ENCODE results near the gene ISCA2.
"Not testable (repeated sequence)": the region's sequence is repeated elsewhere in the genome, so short reads cannot be mapped to it uniquely, and the experiment has no call there.

The ISCA2 gene

GRCh38 chr14:74531467-74531866 is 37.9 kb downstream of the ISCA2 start:
- no peak for DNase-seq

DNA sequence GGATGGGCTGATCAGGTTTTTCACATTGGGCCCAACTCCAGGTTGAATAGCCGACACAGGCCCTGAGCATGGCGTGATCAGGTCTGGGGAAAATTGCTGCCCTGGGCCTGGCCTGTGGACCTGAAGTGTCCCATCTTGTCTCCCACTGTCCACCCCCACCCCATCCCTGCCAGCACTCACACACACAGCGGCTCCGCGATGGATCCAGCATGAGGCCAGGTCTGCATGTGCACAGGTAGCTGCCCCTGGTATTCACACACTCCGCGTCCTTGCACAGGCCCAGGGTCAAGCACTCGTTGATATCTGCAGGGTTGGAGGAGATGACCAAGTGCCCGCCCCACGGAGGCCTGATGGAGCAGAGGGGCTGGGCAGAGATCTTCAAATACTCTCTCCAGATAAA is 38.7 kb downstream of the ISCA2 start:
- no peak for DNase-seq

DNA sequence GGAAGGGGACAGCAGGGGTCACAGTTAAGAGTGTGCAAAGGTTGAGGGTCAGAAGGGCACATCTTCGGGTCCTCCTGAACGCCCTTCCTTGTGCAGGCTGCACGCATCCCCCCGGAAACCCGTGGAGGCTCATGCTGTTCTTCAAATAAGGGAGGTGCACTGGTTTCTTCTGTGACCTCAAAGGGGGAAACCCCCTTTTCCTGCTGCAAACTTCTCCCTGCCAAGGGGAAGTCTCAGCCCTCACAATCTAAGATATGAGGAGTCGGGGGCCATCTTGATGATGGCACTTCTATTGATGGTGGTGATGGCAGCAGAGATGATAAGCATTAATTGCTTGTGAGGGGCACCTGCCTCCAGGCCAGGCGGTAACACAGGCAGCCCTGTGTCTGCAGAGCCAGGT is 40.0 kb downstream of the ISCA2 start:
- DNase-seq, result no peak

DNA sequence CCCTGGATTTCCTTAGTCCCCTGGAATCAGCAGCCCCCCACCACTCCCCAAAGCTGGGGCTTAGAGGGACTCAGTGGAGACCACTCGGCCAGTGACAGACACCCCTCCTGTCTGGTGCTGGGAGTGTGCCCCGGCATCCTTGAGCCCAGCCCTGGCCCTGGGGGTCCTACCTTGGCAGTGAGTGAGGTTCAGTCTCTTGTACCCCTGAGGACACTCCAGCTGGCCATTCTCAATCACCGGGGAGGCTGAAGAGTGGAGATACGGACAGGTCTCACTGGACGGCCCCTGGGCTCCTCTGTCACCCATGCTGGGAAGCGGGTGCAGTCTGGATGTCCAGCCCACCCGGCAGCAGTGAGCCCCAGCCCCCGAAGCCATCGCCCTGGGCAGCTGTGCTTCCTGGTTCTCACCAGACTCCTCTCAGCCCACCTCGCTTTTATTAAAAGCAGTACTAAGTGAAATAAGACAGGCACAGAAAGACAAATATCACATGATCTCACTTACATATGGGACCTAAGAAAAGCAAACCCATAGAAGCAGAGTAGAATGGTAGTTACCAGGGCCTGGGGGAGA is 42.3 kb downstream of the ISCA2 start:
- DNase-seq, result no peak

GRCh38 chr14:74536336-74536735 is 42.8 kb downstream of the ISCA2 start:
- not testable (repeated sequence) for DNase-seq

- no peak for DNase-seq
Observed at GRCh38 chr14:74538411-74539391, 45.1 kb downstream of the ISCA2 start.

DNA sequence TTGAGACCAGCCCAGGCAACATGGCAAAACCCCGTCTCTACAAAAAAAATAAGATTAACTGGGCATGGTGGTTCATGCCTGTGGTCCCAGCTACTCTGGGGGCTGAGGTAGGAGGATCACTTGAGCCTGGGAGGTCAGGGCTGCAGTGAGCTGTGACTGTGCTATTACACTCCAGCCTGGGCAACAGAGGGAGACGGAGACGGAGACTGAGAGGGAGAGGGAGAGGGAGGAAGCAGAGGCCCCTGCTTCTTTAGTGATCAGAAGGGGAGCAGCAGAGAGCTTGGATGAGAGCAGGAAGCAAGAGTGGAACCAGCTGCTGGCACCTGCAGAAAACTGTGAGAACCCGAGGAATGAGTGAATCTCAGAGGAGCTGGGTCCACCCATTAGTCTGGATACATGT is 45.9 kb downstream of the ISCA2 start:
- no peak for DNase-seq

DNA sequence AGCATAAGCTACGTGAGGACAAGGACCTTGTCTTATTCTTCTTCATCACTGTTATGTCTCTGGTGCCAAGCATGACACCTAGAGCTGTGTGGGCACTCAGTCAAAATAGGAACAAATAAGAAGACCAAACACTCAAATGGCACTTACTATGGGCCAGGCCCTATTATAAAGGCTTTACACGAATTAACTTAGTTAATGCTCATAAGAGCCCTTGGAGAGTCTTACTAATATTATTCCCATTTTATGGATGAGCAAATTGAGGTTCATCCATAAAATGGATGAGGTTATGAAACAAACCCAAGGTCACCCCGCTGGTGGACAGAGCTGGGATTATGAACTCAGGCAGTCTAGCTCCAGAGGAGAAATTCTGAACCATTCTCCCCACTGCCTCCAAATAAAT is 47.7 kb downstream of the ISCA2 start:
- DNase-seq, result no peak

GRCh38 chr14:74542056-74542685 is 48.6 kb downstream of the ISCA2 start:
- no peak for DNase-seq

- no peak for DNase-seq
Observed at GRCh38 chr14:74543771-74544438, 50.3 kb downstream of the ISCA2 start.

GRCh38 chr14:74545386-74545785 is 51.8 kb downstream of the ISCA2 start:
- DNase-seq, result no peak

DNA sequence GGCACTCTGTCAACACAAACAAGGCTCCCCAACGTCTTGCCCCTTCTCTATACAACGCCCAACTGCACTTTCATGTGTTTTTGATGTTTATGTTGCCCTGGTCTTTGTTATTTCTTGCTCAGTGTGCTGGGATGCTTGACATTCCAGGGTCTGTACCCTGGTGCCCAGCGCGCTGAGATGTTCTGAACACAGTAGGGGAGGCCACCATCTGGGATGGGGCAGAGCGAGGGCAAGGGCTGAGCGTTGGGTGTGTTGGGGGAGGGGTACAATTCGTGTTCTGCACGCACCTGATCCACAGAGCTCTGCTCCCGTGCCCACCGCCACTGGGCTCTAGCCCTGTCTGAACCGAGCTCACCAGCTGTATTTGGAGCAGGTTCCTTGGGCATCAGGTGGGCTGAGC is 52.9 kb downstream of the ISCA2 start:
- no peak for DNase-seq

All from stimulated activated CD4-positive, alpha-beta T cell treated with anti-CD3 and anti-CD28 coated beads, Interleukin-2, amount 100 ng/mL, for 48 hours (primary cell).